ENCODE results near the gene BACE2. TPM values are rescaled to one million over a fixed set of nuclear protein-coding genes. Genes with fewer than 3 reads are reported as not detected.
A peak's percentile ranks its signal among the peaks of the same experiment; 100 is the strongest.

The BACE2 gene
- total and polyA plus RNA-seq, 2 of the 13 experiments (the other 11 are each of a cell fraction or from before 2014, with no cell fraction given) = 0.07 to 0.11 TPM

DNA sequence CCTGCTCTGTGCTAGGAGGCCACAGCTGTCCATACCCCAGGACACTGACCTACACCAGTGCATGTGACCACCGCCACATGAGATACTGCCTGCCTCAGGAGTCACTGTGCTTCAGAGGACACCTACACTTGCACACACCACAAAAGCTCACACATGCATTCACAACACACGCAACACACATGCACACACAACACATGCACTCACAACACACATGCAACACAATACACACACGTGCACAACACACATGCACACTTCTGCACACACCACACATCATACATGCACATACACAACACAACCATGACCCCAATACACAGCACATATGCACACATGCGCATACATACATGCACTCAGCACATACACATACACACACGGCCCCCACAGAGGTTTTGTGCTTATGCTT, 28.7 kb upstream of the BACE2 start:
- Histone ChIP-seq H3K27ac (ENCODE audit: extremely low read length, insufficient read depth, low read length) (no peak overlapping the region), H3K79me2 (ENCODE audit: insufficient read depth, low read length) (no peaks in the 10 kb centered on the region), H3K4me2 (ENCODE audit: low read depth, low read length) (no peak overlapping the region), H3K4me1 (ENCODE audit: insufficient read depth, low read length) (no peaks in the 10 kb centered on the region), H3K36me3 (replicated peaks in 1 of 2; ENCODE audit: control insufficient read depth in 1 of 2, insufficient read depth in 2 of 2, low read length in 2 of 2) (no peaks in the 10 kb centered on the region), H4K20me1 (ENCODE audit: insufficient read depth, low read length) (no peaks in the 10 kb centered on the region), H3K9me3 (ENCODE audit: low read length) (no peaks in the 10 kb centered on the region), H2AFZ (ENCODE audit: low read length) (no peak overlapping the region), H3K27me3 (ENCODE audit: control insufficient read depth in 1 of 2, insufficient read depth in 2 of 2, low read length in 2 of 2) (peaks cover 6 to 30% of the 10 kb centered on the region in 2 experiments; a peak in 2 of 5 replicates), H3K9ac (ENCODE audit: insufficient read depth, low read depth, low read length) (no peak overlapping the region), H3K4me3 (replicated peaks in 1 of 3; ENCODE audit: insufficient read depth in 1 of 3, low read depth in 2 of 3, low read length in 3 of 3) (no peak overlapping the region)
- WGBS (ENCODE audit: low lambda C conversion rate) = 29% methylated on average over 3 of the region's 5 CpGs
- FAIRE-seq = no peak
- ChIA-PET POLR2A (no interaction called here), CTCF (ENCODE audit: low intra/inter-chr PET ratio, low total read pairs) (no interaction called here)
- in situ Hi-C loops (cut with HindIII; ENCODE audit: extremely low pct_ligation_motif_present, low pct_unique_long_range_greater_than_20kb) (no loop called here), intact Hi-C loops (cut with micrococcal nuclease; ENCODE audit: unreplicated experiment) (no loop called here)
- DNase-seq (ENCODE audit: low spot score) = no peak
- TF ChIP-seq, protein P1, sequence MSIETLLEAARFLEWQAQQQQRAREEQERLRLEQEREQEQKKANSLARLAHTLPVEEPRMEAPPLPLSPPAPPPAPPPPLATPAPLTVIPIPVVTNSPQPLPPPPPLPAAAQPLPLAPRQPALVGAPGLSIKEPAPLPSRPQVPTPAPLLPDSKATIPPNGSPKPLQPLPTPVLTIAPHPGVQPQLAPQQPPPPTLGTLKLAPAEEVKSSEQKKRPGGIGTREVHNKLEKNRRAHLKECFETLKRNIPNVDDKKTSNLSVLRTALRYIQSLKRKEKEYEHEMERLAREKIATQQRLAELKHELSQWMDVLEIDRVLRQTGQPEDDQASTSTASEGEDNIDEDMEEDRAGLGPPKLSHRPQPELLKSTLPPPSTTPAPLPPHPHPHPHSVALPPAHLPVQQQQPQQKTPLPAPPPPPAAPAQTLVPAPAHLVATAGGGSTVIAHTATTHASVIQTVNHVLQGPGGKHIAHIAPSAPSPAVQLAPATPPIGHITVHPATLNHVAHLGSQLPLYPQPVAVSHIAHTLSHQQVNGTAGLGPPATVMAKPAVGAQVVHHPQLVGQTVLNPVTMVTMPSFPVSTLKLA (IDR thresholded peaks at IDR 0.05) = peak; percentile 98
- TF ChIP-seq ZNF816 (CRISPR knock-in tag; IDR thresholded peaks at IDR 0.05; ENCODE audit: borderline replicate concordance) (no peak), ZNF207 (IDR thresholded peaks at IDR 0.05; ENCODE audit: borderline replicate concordance) (0 out of 2 replicates have a peak, but pooled peaks have one; percentile 66)
- TF ChIP-seq, protein P2, sequence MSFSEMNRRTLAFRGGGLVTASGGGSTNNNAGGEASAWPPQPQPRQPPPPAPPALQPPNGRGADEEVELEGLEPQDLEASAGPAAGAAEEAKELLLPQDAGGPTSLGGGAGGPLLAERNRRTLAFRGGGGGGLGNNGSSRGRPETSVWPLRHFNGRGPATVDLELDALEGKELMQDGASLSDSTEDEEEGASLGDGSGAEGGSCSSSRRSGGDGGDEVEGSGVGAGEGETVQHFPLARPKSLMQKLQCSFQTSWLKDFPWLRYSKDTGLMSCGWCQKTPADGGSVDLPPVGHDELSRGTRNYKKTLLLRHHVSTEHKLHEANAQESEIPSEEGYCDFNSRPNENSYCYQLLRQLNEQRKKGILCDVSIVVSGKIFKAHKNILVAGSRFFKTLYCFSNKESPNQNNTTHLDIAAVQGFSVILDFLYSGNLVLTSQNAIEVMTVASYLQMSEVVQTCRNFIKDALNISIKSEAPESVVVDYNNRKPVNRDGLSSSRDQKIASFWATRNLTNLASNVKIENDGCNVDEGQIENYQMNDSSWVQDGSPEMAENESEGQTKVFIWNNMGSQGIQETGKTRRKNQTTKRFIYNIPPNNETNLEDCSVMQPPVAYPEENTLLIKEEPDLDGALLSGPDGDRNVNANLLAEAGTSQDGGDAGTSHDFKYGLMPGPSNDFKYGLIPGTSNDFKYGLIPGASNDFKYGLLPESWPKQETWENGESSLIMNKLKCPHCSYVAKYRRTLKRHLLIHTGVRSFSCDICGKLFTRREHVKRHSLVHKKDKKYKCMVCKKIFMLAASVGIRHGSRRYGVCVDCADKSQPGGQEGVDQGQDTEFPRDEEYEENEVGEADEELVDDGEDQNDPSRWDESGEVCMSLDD (CRISPR knock-in tag; IDR thresholded peaks at IDR 0.05; ENCODE audit: borderline replicate concordance) = no peak
- ATAC-seq = no peak
- BruUV-seq (replicated peaks) = no TSS peak
